Activated B cell treated with CpG ODN at 0.5 μM for 24 hours (primary cell): ENCODE results near the gene CACNG6. TPM values are rescaled to one million over a fixed set of nuclear protein-coding genes. Genes with fewer than 3 reads are reported as not detected.

Experiments
- ATAC-seq: fragments of 200-7000 bp; cut with Tn5 transposase; one replicate; pipeline ENCODE4 v1.10.0; 2021; ENCODE audit warnings: low read depth, mild to moderate bottlenecking, moderate library complexity
- CTCF ChIA-PET: fragments of 350-600 bp; sonication (Branson Sonifier 250); formaldehyde crosslinking; loops from one replicate; lab custom pipeline; 2021; ENCODE audit warnings: antibody characterized with exemption; lab: Charles Lee
- POLR2A ChIA-PET: fragments of 350-600 bp; sonication (Branson Sonifier 250); formaldehyde crosslinking; loops from one replicate; lab custom pipeline; 2021; ENCODE audit warnings: antibody characterized with exemption; lab: Charles Lee
- DNase-seq: peaks from one replicate; pipeline ENCODE4 v3.0.0; 2022
- H3K27ac Mint-ChIP-seq: one replicate; pipeline ENCODE4 v1.8.0; 2020; ENCODE audit warnings: mixed read lengths
- H3K27me3 Mint-ChIP-seq: one replicate; pipeline ENCODE4 v1.8.0; 2021; ENCODE audit warnings: mixed read lengths
- H3K36me3 Mint-ChIP-seq: one replicate; pipeline ENCODE4 v1.8.0; 2021; ENCODE audit warnings: low read depth, mixed read lengths
- H3K4me1 Mint-ChIP-seq: one replicate; pipeline ENCODE4 v1.8.0; 2021; ENCODE audit warnings: mixed read lengths
- H3K4me3 Mint-ChIP-seq: one replicate; pipeline ENCODE4 v1.8.0; 2020; ENCODE audit warnings: mild to moderate bottlenecking, mixed read lengths
- H3K9me3 Mint-ChIP-seq: one replicate; pipeline ENCODE4 v1.8.0; 2020; ENCODE audit warnings: mixed read lengths
- CTCF ChIP-seq: fragments of 200-600 bp; IDR thresholded peaks from one replicate; pipeline ENCODE4 v1.8.0; 2022; ENCODE audit warnings: antibody characterized with exemption, mild to moderate bottlenecking
- intact Hi-C: fragments of 100-400 bp; cut with micrococcal nuclease; formaldehyde crosslinking; loops from one replicate; pipeline ENCODE4 v1.15.1; 2024
- total RNA-seq: library from RNA; stranded (reverse); gene quantifications from 2 replicates; pipeline ENCODE4 v1.2.3, GENCODE V29; 2022

Gene CACNG6
- total RNA-seq, 1 donor from 2014 or later: not detected

- ChIA-PET POLR2A (interaction anchor here (0.6 kb wide), 1 partner anchor 220 kb away, joined by 3 read pairs; the partner anchor contains the start of gene RPS9), CTCF (no interaction called here)
- no peak for TF ChIP-seq CTCF
- Mint-ChIP-seq H3K4me3 (no peak overlapping the region), H3K27me3 (peaks cover 42% of the 10 kb centered on the region), H3K4me1 (peaks cover 12% of the 10 kb centered on the region), H3K36me3 (peaks cover 4% of the 10 kb centered on the region), H3K27ac (no peak overlapping the region), H3K9me3 (peaks cover 10% of the 10 kb centered on the region)
- intact Hi-C loops: no loop called here
- DNase-seq: no peak
- ATAC-seq: no peak
Measured at GRCh38 chr19:53980539-53981375, 10.7 kb upstream of the CACNG6 start.

GRCh38 chr19:53981376-53981951 lies 10.0 kb upstream of the CACNG6 start:
- ChIA-PET CTCF (no interaction called here), POLR2A (no interaction called here)
- peaks cover 12% of the 10 kb centered on the region for H3K4me1 Mint-ChIP-seq
- no peak overlapping the region for H3K27ac Mint-ChIP-seq
- H3K36me3 Mint-ChIP-seq: peaks cover 4% of the 10 kb centered on the region
- peak overlapping the region; percentile 15 for H3K4me3 Mint-ChIP-seq
- intact Hi-C loops: no loop called here
- H3K27me3 Mint-ChIP-seq: peaks cover 39% of the 10 kb centered on the region
- no peak for TF ChIP-seq CTCF
- ATAC-seq: no peak
- no peak for DNase-seq
- H3K9me3 Mint-ChIP-seq: peaks cover 10% of the 10 kb centered on the region

GRCh38 chr19:53982001-53982451 lies 9.4 kb upstream of the CACNG6 start:
- intact Hi-C loops: no loop called here
- Mint-ChIP-seq H3K9me3 (peaks cover 10% of the 10 kb centered on the region), H3K27me3 (peaks cover 36% of the 10 kb centered on the region), H3K27ac (no peak overlapping the region), H3K36me3 (peaks cover 4% of the 10 kb centered on the region), H3K4me1 (peaks cover 12% of the 10 kb centered on the region), H3K4me3 (no peak overlapping the region)
- POLR2A ChIA-PET: no interaction called here
- CTCF ChIA-PET: no interaction called here
- DNase-seq (no peak), ATAC-seq (no peak)
- no peak for TF ChIP-seq CTCF

GRCh38 chr19:53982611-53983010 lies 8.8 kb upstream of the CACNG6 start:
- ChIA-PET CTCF (no interaction called here), POLR2A (no interaction called here)
- Mint-ChIP-seq H3K27me3 (peaks cover 32% of the 10 kb centered on the region), H3K36me3 (peaks cover 2% of the 10 kb centered on the region), H3K9me3 (peaks cover 10% of the 10 kb centered on the region), H3K4me3 (no peak overlapping the region), H3K4me1 (peaks cover 9% of the 10 kb centered on the region), H3K27ac (no peak overlapping the region)
- ATAC-seq (no peak), DNase-seq (no peak)
- TF ChIP-seq CTCF: no peak
- intact Hi-C loops: no loop called here

GRCh38 chr19:53983457-53984289 lies 7.8 kb upstream of the CACNG6 start:
- peaks cover 26% of the 10 kb centered on the region for H3K27me3 Mint-ChIP-seq
- CTCF ChIA-PET: no interaction called here
- H3K36me3 Mint-ChIP-seq: peaks cover 2% of the 10 kb centered on the region
- H3K4me1 Mint-ChIP-seq: peaks cover 4% of the 10 kb centered on the region
- H3K4me3 Mint-ChIP-seq: no peak overlapping the region
- no peak for ATAC-seq
- no peak overlapping the region for H3K27ac Mint-ChIP-seq
- TF ChIP-seq CTCF: no peak
- H3K9me3 Mint-ChIP-seq: peaks cover 10% of the 10 kb centered on the region
- no peak for DNase-seq
- POLR2A ChIA-PET: no interaction called here
- intact Hi-C loops: no loop called here
